Neuron (in vitro differentiated cells): Measurements from ENCODE around the gene MAP9.
"Not testable (repeated sequence)": the region's sequence is repeated elsewhere in the genome, so short reads cannot be mapped to it uniquely, and the experiment has no call there.

Experiments used
- H2AFZ ChIP-seq: one replicate; pipeline ENCODE4 v1.6.1; 2013; ENCODE audit warnings: low read depth, mild to moderate bottlenecking, inconsistent platforms, low read length, moderate library complexity
- H3K27me3 ChIP-seq: one replicate; pipeline ENCODE4 v1.6.1; 2013; ENCODE audit warnings: low read length; ENCODE audit not compliant: insufficient read depth
- H3K36me3 ChIP-seq: one replicate; pipeline ENCODE4 v1.6.1; 2013; ENCODE audit warnings: low read length; ENCODE audit not compliant: insufficient read depth
- H3K4me1 ChIP-seq: one replicate; pipeline ENCODE4 v1.6.1; 2013; ENCODE audit warnings: low read length; ENCODE audit not compliant: insufficient read depth
- H3K4me3 ChIP-seq: 2 replicates; pipeline ENCODE4 v1.5.1; 2013; ENCODE audit warnings: mild to moderate bottlenecking, low read length, moderate library complexity
- H3K9me3 ChIP-seq: one replicate; pipeline ENCODE4 v1.6.1; 2013; ENCODE audit warnings: low read length

The MAP9 gene

DNA sequence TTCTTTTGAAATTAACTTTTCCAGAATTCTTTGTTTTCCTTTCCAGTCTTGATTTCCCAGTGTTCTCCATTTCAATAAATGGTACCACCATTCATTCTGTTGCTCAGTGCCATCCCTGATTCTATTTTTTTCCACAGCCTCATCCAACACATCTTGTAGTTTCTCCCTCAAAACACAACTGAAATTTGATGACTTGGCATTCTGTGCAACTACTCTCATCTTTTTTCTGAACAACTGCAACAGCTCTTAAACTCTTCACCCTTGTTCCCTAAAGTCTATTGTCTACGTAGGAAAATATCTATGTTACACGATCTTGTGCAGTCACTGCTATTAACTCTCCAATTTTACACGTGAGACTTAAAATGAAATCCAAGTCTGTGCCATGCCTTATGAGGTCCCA is 40.5 kb downstream of the MAP9 start:
- Histone ChIP-seq H3K4me3 (no peak overlapping the region), H2AFZ (no peak overlapping the region), H3K4me1 (no peaks in the 10 kb centered on the region), H3K36me3 (no peaks in the 10 kb centered on the region), H3K9me3 (peaks cover 3% of the 10 kb centered on the region), H3K27me3 (no peaks in the 10 kb centered on the region)

GRCh38 chr4:155331478-155331877 is 45.3 kb downstream of the MAP9 start:
- Histone ChIP-seq H3K9me3 (no peaks in the 10 kb centered on the region), H3K36me3 (no peaks in the 10 kb centered on the region), H3K4me3 (no peak overlapping the region), H3K27me3 (no peaks in the 10 kb centered on the region), H3K4me1 (no peaks in the 10 kb centered on the region), H2AFZ (no peak overlapping the region)

DNA sequence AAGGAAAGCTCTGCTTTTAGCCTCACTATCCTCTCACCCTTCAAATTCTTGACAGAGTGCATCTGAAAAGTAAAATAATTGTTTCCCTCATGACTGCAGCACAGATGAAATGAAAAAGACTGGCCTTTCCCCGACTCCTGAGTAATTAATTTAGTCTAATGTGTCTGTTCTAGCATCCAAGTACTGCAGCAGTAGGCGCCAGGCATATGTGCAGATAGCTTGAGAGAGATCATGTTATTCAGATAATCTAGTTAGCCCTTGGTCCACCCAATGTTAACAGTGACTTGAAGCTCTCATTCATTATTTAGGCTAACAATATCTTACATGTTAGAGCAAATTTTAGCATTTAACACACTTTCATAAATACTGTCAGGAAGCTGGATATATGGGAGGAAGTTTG is 54.0 kb downstream of the MAP9 start:
- H3K36me3 ChIP-seq = no peaks in the 10 kb centered on the region
- no peak overlapping the region for H3K4me3 ChIP-seq
- H3K27me3 ChIP-seq = no peaks in the 10 kb centered on the region
- H3K4me1 ChIP-seq = no peaks in the 10 kb centered on the region
- H2AFZ ChIP-seq = no peak overlapping the region
- H3K9me3 ChIP-seq = no peaks in the 10 kb centered on the region

- Histone ChIP-seq H3K9me3 (no peaks in the 10 kb centered on the region), H3K4me1 (no peaks in the 10 kb centered on the region), H3K36me3 (no peaks in the 10 kb centered on the region), H2AFZ (no peak overlapping the region), H3K4me3 (no peak overlapping the region), H3K27me3 (no peaks in the 10 kb centered on the region)
Observed at GRCh38 chr4:155321006-155321405, 55.8 kb downstream of the MAP9 start.

GRCh38 chr4:155319516-155319915 is 57.2 kb downstream of the MAP9 start:
- no peaks in the 10 kb centered on the region for H3K9me3 ChIP-seq
- no peaks in the 10 kb centered on the region for H3K27me3 ChIP-seq
- H2AFZ ChIP-seq = no peak overlapping the region
- no peak overlapping the region for H3K4me3 ChIP-seq
- H3K4me1 ChIP-seq = no peaks in the 10 kb centered on the region
- H3K36me3 ChIP-seq = no peaks in the 10 kb centered on the region

DNA sequence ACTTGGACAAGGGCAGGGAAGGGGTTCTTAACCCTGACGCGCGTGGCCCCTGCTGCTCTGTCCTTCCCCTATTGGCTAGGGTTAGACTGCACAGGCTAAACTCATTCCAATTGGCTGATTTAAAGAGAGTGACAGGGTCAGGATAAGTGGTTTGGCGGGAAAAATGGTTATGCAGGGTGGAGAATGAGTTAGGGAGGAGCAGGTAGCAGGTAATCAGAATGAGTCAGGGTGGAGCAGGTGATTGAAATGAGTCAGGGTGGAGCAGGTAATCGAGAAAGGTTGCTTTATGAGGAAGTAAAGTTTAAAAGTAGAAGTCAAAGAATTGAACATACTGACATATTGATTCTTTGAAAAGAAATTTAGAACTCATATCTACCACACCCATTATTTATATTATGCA is 64.7 kb downstream of the MAP9 start:
- not testable (repeated sequence) for H3K27me3 ChIP-seq, H3K36me3 ChIP-seq, H3K9me3 ChIP-seq, H2AFZ ChIP-seq, H3K4me1 ChIP-seq, H3K4me3 ChIP-seq

DNA sequence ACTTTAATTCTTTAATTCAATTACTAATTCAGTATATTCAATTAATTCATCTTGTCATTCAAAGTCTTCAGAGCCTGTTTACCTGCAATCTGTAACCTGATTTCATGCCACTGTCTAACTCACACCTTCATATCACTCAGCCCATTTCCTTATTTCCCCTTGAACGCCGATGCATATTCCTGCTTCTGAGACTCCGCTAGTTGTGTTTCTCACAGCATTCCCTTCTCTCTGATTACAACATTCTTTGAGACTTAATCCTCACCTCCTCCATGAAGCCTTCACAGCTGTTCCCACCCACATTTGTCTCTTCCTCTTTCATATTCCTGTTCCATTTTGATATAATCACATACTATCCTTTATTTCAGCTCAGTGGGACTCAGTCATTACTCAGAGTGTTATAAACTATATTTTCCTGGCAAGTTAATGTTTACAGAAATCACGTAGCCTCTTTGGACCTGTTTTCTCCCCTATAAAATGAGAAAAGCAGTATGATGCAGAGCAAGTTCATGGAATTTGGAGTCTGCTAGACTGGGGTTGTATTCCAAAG is 69.0 kb downstream of the MAP9 start:
- H3K36me3 ChIP-seq = no peaks in the 10 kb centered on the region
- H3K27me3 ChIP-seq = no peaks in the 10 kb centered on the region
- no peaks in the 10 kb centered on the region for H3K4me1 ChIP-seq
- H3K4me3 ChIP-seq = no peak overlapping the region
- H3K9me3 ChIP-seq = no peaks in the 10 kb centered on the region
- no peak overlapping the region for H2AFZ ChIP-seq

DNA sequence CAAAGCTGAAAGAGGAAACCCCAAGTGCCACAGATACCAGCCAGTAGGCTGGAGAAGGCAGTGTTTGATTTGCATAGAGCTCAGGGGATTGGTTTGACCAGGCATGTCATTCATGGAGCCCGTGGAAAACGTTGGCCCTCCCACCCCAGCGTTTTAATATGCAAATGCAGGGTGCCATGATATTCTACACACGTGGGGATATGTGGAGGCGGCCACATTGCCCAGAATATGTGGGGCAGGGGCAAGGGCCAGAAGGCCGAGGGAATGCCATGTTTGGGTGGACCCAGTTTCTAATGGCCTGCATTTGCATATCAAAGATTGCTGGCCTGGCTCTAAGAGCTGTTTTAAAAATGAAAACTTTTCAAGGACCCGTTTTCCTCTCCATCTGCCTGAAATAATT is 71.1 kb downstream of the MAP9 start:
- Histone ChIP-seq H3K36me3 (no peaks in the 10 kb centered on the region), H3K4me1 (no peaks in the 10 kb centered on the region), H3K27me3 (no peaks in the 10 kb centered on the region), H3K9me3 (no peaks in the 10 kb centered on the region), H2AFZ (no peak overlapping the region), H3K4me3 (no peak overlapping the region)

GRCh38 chr4:155304375-155304774 is 72.4 kb downstream of the MAP9 start:
- H3K36me3 ChIP-seq = no peaks in the 10 kb centered on the region
- no peak overlapping the region for H3K4me3 ChIP-seq
- H2AFZ ChIP-seq = no peak overlapping the region
- no peaks in the 10 kb centered on the region for H3K27me3 ChIP-seq
- no peaks in the 10 kb centered on the region for H3K9me3 ChIP-seq
- no peaks in the 10 kb centered on the region for H3K4me1 ChIP-seq

- H3K36me3 ChIP-seq = no peaks in the 10 kb centered on the region
- no peaks in the 10 kb centered on the region for H3K4me1 ChIP-seq
- H3K9me3 ChIP-seq = peaks cover 6% of the 10 kb centered on the region
- H3K4me3 ChIP-seq = no peak overlapping the region
- H3K27me3 ChIP-seq = no peaks in the 10 kb centered on the region
- no peak overlapping the region for H2AFZ ChIP-seq
Observed at GRCh38 chr4:155299103-155299502, 77.7 kb downstream of the MAP9 start.
